Measurements from ENCODE around the gene RND3.

Gene RND3

GRCh38 chr2:150520887-150521664, 33.6 kb upstream of the RND3 start:
- peak overlapping the region; percentile 55 for H3K27ac ChIP-seq (ENCODE audit: low read depth, low read length)
- no peak overlapping the region for H2AFZ ChIP-seq (ENCODE audit: low read length, unreplicated experiment)
- no peaks in the 10 kb centered on the region for H3K27me3 ChIP-seq (ENCODE audit: insufficient read depth, low read length)
- H3K4me3 ChIP-seq (ENCODE audit: low read depth, low read length) = no peak overlapping the region
- H3K79me2 ChIP-seq (ENCODE audit: control insufficient read depth, insufficient read depth, low read length, unreplicated experiment) = no peaks in the 10 kb centered on the region
- H3K4me1 ChIP-seq (ENCODE audit: control insufficient read depth, insufficient read depth, low read length, unreplicated experiment) = peaks cover 36% of the 10 kb centered on the region
- no peaks in the 10 kb centered on the region for H3K36me3 ChIP-seq (ENCODE audit: insufficient read depth, low read length)

DNA sequence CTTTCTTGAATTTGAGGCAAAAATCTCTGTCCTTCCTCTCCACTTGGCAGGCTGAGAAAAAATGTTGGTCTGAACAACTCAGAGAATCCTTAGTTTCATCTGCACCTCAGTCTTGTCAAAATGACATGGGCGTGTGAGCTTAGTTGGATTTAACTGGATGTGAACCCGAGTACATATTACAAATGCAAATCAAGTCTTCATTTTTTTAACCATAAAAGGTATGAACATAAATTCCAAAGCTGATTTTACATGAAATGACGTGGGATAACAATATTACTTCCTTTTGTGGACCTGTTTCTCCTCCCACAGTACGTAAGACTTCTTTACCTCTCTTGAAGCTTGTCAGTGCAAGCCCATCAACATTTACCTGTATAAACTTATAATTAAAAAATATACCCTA, 32.6 kb upstream of the RND3 start:
- Histone ChIP-seq H2AFZ (ENCODE audit: low read length, unreplicated experiment) (no peak overlapping the region), H3K36me3 (ENCODE audit: insufficient read depth, low read length) (no peaks in the 10 kb centered on the region), H3K79me2 (ENCODE audit: control insufficient read depth, insufficient read depth, low read length, unreplicated experiment) (no peaks in the 10 kb centered on the region), H3K4me1 (ENCODE audit: control insufficient read depth, insufficient read depth, low read length, unreplicated experiment) (peaks cover 35% of the 10 kb centered on the region), H3K4me3 (ENCODE audit: low read depth, low read length) (no peak overlapping the region), H3K27ac (ENCODE audit: low read depth, low read length) (peak overlapping the region; percentile 25; the same call in 1 of the 2 replicates), H3K27me3 (ENCODE audit: insufficient read depth, low read length) (no peaks in the 10 kb centered on the region)

GRCh38 chr2:150517951-150518680, 30.6 kb upstream of the RND3 start:
- Histone ChIP-seq H3K36me3 (ENCODE audit: insufficient read depth, low read length) (no peaks in the 10 kb centered on the region), H3K4me3 (ENCODE audit: low read depth, low read length) (no peak overlapping the region; the same call in 1 of the 2 replicates), H3K27ac (ENCODE audit: low read depth, low read length) (peak overlapping the region; percentile 76), H3K4me1 (ENCODE audit: control insufficient read depth, insufficient read depth, low read length, unreplicated experiment) (peaks cover 52% of the 10 kb centered on the region), H3K27me3 (ENCODE audit: insufficient read depth, low read length) (no peaks in the 10 kb centered on the region), H3K79me2 (ENCODE audit: control insufficient read depth, insufficient read depth, low read length, unreplicated experiment) (no peaks in the 10 kb centered on the region), H2AFZ (ENCODE audit: low read length, unreplicated experiment) (peak overlapping the region; percentile 57)

- H3K79me2 ChIP-seq (ENCODE audit: control insufficient read depth, insufficient read depth, low read length, unreplicated experiment) = no peaks in the 10 kb centered on the region
- no peak overlapping the region for H3K4me3 ChIP-seq (ENCODE audit: low read depth, low read length)
- H3K36me3 ChIP-seq (ENCODE audit: insufficient read depth, low read length) = no peaks in the 10 kb centered on the region
- peaks cover 27% of the 10 kb centered on the region for H3K4me1 ChIP-seq (ENCODE audit: control insufficient read depth, insufficient read depth, low read length, unreplicated experiment)
- H3K27ac ChIP-seq (ENCODE audit: low read depth, low read length) = peak overlapping the region; percentile 61
- no peaks in the 10 kb centered on the region for H3K27me3 ChIP-seq (ENCODE audit: insufficient read depth, low read length)
- H2AFZ ChIP-seq (ENCODE audit: low read length, unreplicated experiment) = no peak overlapping the region
These were observed 26.2 kb upstream of the RND3 start for GRCh38 chr2:150513647-150514046.

GRCh38 chr2:150508497-150509137, 21.1 kb upstream of the RND3 start:
- Histone ChIP-seq H3K36me3 (ENCODE audit: insufficient read depth, low read length) (no peaks in the 10 kb centered on the region), H3K4me1 (ENCODE audit: control insufficient read depth, insufficient read depth, low read length, unreplicated experiment) (peaks cover 5% of the 10 kb centered on the region), H3K27ac (ENCODE audit: low read depth, low read length) (no peak overlapping the region), H3K27me3 (ENCODE audit: insufficient read depth, low read length) (no peaks in the 10 kb centered on the region), H3K4me3 (ENCODE audit: low read depth, low read length) (no peak overlapping the region), H2AFZ (ENCODE audit: low read length, unreplicated experiment) (no peak overlapping the region), H3K79me2 (ENCODE audit: control insufficient read depth, insufficient read depth, low read length, unreplicated experiment) (no peaks in the 10 kb centered on the region)

DNA sequence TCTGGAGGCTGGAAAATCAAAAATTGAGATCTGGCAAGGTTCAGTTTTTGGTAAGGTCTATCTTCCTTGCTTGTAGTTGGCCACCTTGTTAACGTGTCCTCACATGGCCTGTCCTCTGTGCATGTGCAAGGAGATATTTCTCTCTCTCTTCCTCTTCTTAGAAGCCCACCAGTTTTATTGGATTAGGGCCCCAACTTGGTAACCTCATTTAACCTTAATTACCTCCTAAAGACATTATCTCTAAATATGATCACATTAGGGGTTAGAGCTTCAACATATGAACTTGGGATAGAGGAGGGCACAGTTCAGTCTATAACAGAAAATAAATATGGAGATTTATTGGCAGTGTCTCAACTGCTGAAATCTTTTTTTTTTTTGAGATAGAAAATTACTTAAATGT, 19.6 kb upstream of the RND3 start:
- Histone ChIP-seq H2AFZ (ENCODE audit: low read length, unreplicated experiment) (no peak overlapping the region), H3K27me3 (ENCODE audit: insufficient read depth, low read length) (no peaks in the 10 kb centered on the region), H3K79me2 (ENCODE audit: control insufficient read depth, insufficient read depth, low read length, unreplicated experiment) (no peaks in the 10 kb centered on the region), H3K36me3 (ENCODE audit: insufficient read depth, low read length) (no peaks in the 10 kb centered on the region), H3K4me3 (ENCODE audit: low read depth, low read length) (no peak overlapping the region), H3K27ac (ENCODE audit: low read depth, low read length) (no peak overlapping the region), H3K4me1 (ENCODE audit: control insufficient read depth, insufficient read depth, low read length, unreplicated experiment) (no peaks in the 10 kb centered on the region)

DNA sequence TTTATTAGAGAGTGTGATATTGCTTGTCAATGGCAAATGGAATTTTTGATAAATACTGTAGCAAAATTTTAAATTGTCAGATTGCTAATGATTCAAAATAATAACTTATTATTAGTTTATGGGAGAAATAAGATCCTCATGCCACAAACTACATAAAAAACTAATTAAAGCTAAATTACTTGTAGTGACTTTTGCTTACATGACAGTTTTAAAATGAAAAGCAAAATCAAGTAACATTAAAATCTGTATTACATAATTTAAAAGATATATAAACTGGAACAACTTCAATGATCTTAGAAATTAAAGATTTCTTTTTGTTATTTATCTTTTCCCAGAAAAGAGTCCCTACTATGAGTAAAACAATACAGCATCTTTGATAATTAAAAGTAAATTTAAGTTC, 17.7 kb upstream of the RND3 start:
- no peaks in the 10 kb centered on the region for H3K4me1 ChIP-seq (ENCODE audit: control insufficient read depth, insufficient read depth, low read length, unreplicated experiment)
- no peak overlapping the region for H3K4me3 ChIP-seq (ENCODE audit: low read depth, low read length)
- H3K27ac ChIP-seq (ENCODE audit: low read depth, low read length) = no peak overlapping the region
- no peaks in the 10 kb centered on the region for H3K36me3 ChIP-seq (ENCODE audit: insufficient read depth, low read length)
- no peaks in the 10 kb centered on the region for H3K79me2 ChIP-seq (ENCODE audit: control insufficient read depth, insufficient read depth, low read length, unreplicated experiment)
- no peak overlapping the region for H2AFZ ChIP-seq (ENCODE audit: low read length, unreplicated experiment)
- no peaks in the 10 kb centered on the region for H3K27me3 ChIP-seq (ENCODE audit: insufficient read depth, low read length)

DNA sequence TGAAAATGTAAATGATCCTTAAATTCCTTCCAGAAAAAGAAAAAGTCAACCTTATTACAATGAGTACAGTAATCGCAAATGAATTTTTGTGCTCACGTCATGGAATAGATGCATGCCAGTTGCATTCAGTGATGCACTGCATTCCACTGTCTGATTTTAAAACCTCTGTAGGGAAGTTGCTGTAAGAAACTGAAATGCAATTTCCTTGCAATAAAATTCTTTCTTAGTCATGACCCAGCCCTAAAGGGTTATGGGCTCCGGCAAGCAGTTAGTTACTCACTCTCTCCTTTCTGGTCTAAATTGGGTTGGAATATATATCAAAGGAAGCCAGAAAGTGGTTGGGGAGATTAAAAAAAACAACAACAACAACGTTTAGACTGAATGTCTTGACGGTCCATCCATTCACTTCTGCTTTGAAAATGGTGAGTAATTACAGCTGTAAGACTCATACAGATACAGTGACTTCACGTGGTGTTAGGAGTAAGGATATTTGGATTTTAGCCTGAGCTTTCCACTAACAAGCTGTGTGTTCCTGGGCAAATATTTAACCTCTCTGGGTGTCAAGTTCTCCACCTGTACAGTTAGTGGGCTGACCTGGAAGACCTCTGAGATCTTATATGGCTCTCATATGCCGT, 8.6 kb upstream of the RND3 start:
- Histone ChIP-seq H3K4me1 (ENCODE audit: control insufficient read depth, insufficient read depth, low read length, unreplicated experiment) (peaks cover 45% of the 10 kb centered on the region), H3K4me3 (ENCODE audit: low read depth, low read length) (peak overlapping the region; percentile 55), H3K27ac (ENCODE audit: low read depth, low read length) (peak overlapping the region; percentile 94), H3K79me2 (ENCODE audit: control insufficient read depth, insufficient read depth, low read length, unreplicated experiment) (no peaks in the 10 kb centered on the region), H3K36me3 (ENCODE audit: insufficient read depth, low read length) (no peaks in the 10 kb centered on the region), H2AFZ (ENCODE audit: low read length, unreplicated experiment) (peak overlapping the region; percentile 72), H3K27me3 (ENCODE audit: insufficient read depth, low read length) (no peaks in the 10 kb centered on the region)

DNA sequence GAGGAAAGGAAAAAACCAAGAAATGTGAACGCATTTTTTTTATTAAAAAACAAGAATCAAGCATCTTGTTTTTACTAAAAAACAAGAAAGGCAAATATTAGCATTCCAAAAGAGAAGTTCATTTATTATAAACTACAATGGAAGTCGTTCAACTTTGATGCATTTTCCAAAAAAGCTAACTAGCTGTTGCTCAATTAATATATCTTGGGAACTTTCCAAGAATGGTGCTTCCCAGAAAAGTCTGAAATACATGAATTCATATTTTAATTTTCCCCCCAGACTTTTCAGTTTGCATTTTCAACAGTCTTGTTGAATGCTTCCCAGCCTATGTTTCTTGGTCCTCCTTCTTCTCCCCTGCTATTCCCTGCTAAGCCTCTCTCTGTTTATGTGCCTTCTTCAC, 7.5 kb upstream of the RND3 start:
- H2AFZ ChIP-seq (ENCODE audit: low read length, unreplicated experiment) = no peak overlapping the region
- H3K79me2 ChIP-seq (ENCODE audit: control insufficient read depth, insufficient read depth, low read length, unreplicated experiment) = no peaks in the 10 kb centered on the region
- H3K36me3 ChIP-seq (ENCODE audit: insufficient read depth, low read length) = no peaks in the 10 kb centered on the region
- H3K4me3 ChIP-seq (ENCODE audit: low read depth, low read length) = peak overlapping the region; percentile 55; the same call in 1 of the 2 replicates
- no peaks in the 10 kb centered on the region for H3K27me3 ChIP-seq (ENCODE audit: insufficient read depth, low read length)
- peak overlapping the region; percentile 94 for H3K27ac ChIP-seq (ENCODE audit: low read depth, low read length)
- peaks cover 50% of the 10 kb centered on the region for H3K4me1 ChIP-seq (ENCODE audit: control insufficient read depth, insufficient read depth, low read length, unreplicated experiment)

GRCh38 chr2:150494234-150494945, 6.9 kb upstream of the RND3 start:
- no peaks in the 10 kb centered on the region for H3K27me3 ChIP-seq (ENCODE audit: insufficient read depth, low read length)
- no peaks in the 10 kb centered on the region for H3K79me2 ChIP-seq (ENCODE audit: control insufficient read depth, insufficient read depth, low read length, unreplicated experiment)
- peaks cover 50% of the 10 kb centered on the region for H3K4me1 ChIP-seq (ENCODE audit: control insufficient read depth, insufficient read depth, low read length, unreplicated experiment)
- no peak overlapping the region for H3K4me3 ChIP-seq (ENCODE audit: low read depth, low read length)
- H3K36me3 ChIP-seq (ENCODE audit: insufficient read depth, low read length) = no peaks in the 10 kb centered on the region
- peak overlapping the region; percentile 94 for H3K27ac ChIP-seq (ENCODE audit: low read depth, low read length)
- H2AFZ ChIP-seq (ENCODE audit: low read length, unreplicated experiment) = no peak overlapping the region

Measured in ACC112 (cell line).